Stimulated activated CD8-positive, alpha-beta memory T cell treated with anti-CD3 and anti-CD28 coated beads, Interleukin-4, amount 100 ng/mL, for 48 hours (primary cell): ENCODE measurements around the gene EXOC3L1.

Experiments used
- DNase-seq: peaks from one replicate; pipeline ENCODE4 v3.0.0-alpha.2; 2020

EXOC3L1 gene

DNA sequence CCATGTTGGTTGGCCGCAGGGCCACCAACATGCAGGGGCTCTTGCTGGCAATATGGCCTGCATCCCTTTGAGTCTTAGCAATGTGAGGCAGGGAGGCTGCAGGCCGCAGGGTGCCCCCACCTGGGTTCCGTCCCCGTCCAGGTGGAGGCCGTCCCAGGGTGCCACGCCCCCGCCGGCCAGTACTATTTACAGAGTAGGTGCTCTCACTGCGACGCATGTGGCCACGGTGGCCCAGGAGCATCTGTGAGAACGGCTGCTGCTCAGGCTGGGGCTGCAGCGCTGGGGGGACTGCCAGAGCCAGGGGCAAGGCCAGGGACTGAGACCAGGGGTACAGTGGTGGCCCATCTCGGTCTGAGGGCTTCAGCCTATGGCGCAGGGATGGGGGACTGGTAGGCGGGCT, 9.8 kb downstream of the EXOC3L1 start:
- no peak for DNase-seq

DNA sequence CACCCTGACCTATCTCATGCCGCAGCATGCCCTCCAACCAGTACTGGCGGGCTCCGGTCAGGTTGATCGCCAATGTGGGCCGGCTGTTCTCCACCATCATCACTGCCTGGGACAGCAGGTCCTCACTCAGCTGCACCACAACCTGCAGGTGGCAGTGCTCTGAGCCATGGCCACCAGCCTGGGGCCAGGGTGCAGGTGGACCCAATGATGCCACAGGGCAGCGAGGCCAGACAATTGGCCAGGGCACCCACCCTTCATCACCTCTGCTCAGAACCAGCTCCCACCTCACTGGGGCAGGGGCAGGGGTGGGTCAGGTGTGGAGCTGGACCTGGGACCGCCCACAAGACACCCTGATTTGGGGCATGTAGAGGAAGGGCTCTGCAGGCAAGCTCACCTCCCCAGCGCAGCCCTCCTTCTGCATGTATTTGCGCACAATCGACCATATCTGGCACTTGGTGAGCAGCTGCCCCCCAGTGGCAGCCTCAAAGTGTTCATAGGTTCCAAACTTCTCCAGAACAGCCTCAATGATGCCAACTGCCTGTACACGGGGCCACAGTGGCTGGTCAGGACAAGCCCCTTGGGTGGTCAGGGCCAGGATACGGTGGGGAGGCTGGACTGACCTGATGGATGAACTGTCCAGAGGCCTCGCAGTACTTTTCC, 10.4 kb downstream of the EXOC3L1 start:
- no peak for DNase-seq

DNA sequence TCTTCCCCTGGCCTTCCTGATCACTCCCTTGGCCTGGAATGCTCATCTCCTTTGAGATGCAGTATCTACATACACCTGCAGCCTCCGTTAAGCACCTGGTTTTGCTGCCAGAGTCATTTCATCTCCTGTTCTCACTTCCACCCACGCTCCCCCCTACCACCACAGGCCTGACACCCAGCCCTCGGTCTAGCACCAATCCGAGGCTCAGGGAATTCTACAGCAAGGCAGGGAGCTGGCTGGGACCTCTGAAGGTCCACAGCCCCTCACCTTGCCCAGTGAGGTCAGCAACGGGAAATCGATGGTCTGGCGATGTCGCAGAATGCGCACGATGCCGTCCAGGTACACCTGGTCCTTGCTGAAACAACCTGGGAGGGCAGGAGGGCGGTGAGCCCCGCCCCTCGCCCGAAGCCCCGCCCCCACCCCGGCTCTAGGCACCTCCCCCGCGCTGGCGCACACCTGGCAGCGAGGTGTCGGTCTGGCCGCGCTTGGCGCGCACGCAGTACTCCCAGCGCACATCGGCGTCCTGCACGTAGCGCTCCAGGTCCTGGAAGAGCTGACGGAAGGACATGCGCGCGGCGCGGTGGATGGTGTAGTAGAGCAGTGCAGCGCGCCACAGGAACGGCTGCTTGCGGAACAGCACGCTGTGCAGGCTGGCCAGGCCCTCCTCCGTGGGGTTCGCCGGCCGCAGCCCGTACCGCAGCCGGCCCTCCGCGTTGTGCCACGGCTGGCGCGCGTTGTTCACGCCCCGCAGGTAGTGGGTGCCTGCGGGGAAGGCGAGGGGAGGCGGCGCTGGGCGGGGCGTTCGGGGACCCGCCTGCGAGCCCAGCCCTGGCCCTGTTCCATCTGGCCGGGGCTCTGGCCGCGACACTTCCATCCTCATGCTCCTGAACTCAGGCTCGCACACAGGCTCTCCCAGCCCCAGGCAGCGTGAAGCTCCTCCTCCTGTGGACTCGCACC, 11.9 kb downstream of the EXOC3L1 start:
- DNase-seq = no peak

DNA sequence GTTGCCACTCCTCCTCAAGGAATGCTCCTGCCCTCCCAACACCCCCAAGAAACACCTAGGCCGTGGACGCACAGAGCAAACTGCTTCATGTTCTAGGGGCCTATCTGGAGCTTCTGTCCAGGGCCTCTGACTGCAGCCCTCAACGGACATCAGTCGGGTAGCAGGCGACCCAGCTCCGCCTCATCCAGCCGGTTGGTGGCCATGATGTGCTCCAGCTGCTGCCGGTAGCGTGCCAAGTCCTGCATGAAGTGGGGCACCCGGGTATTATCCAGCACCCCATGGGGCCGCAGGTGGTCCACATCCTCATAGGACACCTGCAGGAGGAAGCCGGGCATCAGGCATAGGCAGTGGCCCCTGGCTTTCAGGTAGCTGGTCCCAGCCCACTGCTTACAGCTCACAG, 13.3 kb downstream of the EXOC3L1 start:
- no peak for DNase-seq

DNA sequence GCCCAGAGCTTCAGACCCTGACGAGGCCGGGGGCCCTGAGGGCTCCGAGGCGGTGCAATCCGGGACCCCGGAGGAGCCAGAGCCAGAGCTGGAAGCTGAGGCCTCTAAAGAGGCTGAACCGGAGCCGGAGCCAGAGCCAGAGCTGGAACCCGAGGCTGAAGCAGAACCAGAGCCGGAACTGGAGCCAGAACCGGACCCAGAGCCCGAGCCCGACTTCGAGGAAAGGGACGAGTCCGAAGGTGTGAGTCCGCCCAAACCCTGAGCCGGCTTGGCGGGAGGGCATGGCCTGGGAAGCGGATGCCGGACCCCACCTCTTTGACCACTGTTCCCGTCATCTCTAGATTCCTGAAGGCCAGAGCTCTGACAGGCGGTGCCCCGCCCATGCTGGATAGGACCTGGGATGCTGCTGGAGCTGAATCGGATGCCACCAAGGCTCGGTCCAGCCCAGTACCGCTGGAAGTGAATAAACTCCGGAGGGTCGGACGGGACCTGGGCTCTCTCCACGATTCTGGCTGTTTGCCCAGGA, 15.2 kb downstream of the EXOC3L1 start:
- DNase-seq = no peak

- peak; percentile 76 for DNase-seq
Measured at GRCh38 chr16:67173808-67174705, 15.9 kb downstream of the EXOC3L1 start.

DNA sequence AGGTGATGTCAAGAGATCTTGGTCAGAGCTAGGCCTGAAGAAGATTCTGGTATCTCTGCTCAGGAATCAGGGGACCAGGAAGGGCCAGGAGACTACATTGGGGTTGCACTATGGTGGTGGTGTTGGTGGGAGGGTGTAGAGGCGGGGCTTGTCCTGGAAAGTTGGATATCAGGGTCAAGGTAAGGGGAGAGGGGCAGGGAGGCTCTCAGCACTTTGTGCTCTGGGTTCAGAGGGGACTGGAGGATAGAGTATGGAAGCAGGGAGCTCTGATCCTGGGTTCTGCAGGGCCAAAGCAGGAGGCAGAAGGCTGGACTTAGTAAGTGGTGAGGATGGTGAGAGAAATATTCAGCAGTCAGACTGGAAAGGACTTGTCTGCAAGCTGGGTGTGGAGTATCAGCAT, 16.6 kb downstream of the EXOC3L1 start:
- DNase-seq = no peak

- no peak for DNase-seq
Measured at GRCh38 chr16:67170949-67171649, 18.8 kb downstream of the EXOC3L1 start.

DNA sequence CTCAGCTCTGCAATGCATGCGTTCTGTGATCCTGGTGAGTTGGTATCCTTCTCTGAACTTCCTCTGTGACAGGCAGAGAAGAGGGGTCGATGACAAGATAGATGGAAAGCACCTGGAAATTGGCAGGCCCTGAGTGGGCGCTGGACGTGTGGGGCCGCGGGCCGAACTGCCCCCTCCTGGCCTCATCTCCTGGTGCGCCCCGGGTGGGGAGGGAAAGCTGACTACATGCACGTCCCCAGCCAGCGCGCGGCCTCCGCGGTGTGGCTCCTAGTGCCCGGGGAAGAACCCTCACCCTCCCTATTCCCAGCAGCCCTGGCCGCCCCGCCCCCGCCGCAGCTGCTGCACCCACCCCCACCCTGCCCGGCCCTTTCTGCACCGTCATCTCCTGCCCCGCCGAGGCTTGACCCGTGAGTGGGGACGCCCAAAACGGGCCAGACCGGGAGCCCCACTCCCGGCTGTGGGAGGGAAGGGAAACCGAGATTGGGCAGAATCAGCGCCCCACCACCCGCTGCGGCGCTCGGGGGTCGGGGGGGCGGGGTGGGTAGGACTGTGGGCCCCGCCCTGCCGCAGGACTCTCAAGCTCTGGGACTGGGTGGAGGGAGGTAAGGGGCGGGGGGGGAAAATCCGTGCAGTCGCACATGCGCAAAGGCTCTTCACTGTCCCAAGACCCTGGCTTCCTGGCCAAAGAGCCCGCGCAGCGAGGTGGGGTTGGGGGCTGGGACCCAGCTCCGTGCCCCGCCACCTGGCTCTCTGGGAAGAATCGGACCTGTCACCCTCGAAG, 19.6 kb downstream of the EXOC3L1 start, which contains the start of gene NOL3:
Gene NOL3 (plus strand): TSS at position 371 of the 781 bp plus-strand sequence.
- peak; percentile 73 for DNase-seq

- DNase-seq = peak; percentile 77
Measured at GRCh38 chr16:67169642-67170167, 20.2 kb downstream of the EXOC3L1 start.

- DNase-seq = no peak
Measured at GRCh38 chr16:67169011-67169451, 20.9 kb downstream of the EXOC3L1 start.

DNA sequence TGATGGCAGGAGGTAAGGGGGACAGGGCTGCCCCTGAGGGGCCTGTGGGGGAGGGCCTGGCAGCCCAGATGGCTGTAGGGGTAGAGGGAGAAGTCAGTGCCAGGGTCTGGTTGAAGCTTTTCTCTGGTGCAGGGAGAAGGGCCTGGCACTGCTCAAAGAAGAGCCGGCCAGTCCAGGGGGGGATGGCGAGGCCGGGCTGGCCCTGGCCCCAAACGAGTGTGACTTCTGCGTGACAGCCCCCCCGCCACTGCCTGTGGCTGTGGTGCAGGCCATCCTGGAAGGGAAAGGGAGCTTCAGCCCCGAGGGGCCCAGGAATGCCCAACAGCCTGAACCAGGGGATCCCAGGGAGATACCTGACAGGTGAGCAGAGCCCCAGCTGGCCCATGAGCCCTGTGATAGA, 22.3 kb downstream of the EXOC3L1 start:
- DNase-seq = no peak

GRCh38 chr16:67166598-67167168, 23.3 kb downstream of the EXOC3L1 start:
- no peak for DNase-seq

GRCh38 chr16:67166110-67166547, 23.8 kb downstream of the EXOC3L1 start:
- DNase-seq = no peak

DNA sequence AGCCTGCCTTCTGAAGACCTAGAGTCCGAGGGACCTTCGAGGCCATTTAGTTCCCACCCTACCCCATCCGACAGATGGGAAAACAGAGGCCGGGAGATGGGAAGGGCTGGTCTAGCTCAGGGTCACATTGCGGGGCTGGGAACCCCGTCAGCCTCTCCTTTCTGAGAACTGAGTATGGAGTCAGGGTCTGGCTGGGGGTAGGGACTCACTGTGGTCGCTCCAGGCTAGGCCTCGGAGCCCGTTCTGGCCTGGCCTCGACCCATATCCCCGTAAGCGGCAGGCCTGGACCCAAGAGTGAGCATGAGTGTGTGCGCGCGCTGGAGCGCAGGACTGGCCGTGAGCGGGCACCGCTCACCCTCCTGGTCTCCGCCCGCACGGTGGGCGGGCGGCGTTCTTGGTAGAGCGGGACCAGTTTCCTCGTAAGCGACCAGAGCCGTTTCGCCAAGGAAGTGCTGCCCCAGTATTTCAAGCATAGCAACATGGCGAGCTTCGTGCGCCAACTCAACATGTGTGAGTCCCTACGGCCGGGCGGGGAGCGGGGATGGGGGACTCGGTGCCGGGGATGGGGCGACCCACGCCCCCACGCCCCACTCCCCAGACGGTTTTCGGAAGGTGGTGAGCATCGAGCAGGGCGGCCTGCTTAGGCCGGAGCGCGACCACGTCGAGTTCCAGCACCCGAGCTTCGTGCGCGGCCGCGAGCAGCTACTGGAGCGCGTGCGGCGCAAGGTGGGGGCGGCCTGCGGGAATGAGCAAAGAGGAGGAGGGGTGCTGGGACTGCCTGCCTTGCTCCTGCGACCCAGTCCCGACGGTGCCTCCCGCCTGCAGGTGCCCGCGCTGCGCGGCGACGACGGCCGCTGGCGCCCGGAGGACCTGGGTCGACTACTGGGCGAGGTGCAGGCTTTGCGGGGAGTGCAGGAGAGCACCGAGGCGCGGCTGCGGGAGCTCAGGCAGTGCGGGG, 24.5 kb downstream of the EXOC3L1 start:
- DNase-seq = peak; percentile 47

DNA sequence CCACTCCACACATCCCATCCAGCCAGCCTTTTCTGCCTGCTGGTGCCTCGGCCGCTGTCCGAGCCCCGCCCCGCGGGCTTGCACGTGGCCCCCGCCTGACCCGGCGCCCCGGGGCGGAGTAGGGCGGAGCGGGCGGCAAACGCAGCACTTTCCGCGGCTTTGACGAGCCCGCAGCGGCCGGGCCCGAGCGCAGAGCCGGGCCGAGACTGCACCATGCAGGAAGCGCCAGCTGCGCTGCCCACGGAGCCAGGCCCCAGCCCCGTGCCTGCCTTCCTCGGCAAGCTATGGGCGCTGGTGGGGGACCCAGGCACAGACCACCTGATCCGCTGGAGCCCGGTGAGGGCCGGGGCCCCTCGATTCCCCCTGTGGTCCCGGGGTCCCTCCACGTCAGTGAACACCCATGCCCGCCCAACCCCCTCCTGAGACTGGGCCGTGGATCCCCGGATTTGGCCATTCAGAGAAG, 25.3 kb downstream of the EXOC3L1 start, which contains the start of gene HSF4:
Gene HSF4 (plus strand): TSS at position 147 of the 463 bp plus-strand sequence. CDS start 67 bp downstream, at position 214.
- no peak for DNase-seq

DNA sequence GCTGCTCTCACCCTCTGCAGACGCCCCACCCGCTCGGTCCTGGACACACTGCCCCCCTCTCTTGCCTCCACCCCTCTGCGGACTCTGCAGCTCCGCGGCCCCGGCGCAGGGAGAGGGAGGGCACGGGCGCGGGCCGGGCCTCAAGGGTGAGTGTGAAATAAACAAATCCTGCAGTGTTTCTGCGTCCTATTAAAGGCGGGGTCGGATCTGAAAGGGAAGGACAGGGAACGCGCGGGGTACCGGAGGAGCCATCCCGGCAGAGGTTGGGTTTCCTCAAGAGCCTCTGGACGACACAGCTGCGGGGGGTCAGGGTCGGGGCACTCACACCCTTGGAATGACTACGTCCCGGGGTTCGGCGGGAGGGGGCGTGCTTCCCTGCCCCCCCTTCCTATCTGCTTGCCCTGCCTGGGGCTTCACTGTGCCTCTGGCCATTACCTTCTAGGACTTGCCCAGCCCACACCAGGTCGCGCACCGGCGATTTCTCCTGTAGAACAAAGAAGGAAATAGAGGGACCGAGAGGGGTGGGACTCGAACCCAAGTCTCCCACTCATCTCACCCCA, 25.9 kb downstream of the EXOC3L1 start:
- DNase-seq = peak; percentile 36

GRCh38 chr16:67163164-67163998, 26.6 kb downstream of the EXOC3L1 start:
- peak; percentile 54 for DNase-seq
